CD4-positive, alpha-beta T cell treated with Interleukin-17A for 4 hours (primary cell): ENCODE data around the gene GINS1.
A peak's percentile ranks its signal among the peaks of the same experiment; 100 is the strongest.

Source experiments
- DNase-seq: peaks from one replicate; pipeline ENCODE4 v3.0.0-alpha.2; 2020; ENCODE audit warnings: mixed read lengths

The GINS1 gene

DNA sequence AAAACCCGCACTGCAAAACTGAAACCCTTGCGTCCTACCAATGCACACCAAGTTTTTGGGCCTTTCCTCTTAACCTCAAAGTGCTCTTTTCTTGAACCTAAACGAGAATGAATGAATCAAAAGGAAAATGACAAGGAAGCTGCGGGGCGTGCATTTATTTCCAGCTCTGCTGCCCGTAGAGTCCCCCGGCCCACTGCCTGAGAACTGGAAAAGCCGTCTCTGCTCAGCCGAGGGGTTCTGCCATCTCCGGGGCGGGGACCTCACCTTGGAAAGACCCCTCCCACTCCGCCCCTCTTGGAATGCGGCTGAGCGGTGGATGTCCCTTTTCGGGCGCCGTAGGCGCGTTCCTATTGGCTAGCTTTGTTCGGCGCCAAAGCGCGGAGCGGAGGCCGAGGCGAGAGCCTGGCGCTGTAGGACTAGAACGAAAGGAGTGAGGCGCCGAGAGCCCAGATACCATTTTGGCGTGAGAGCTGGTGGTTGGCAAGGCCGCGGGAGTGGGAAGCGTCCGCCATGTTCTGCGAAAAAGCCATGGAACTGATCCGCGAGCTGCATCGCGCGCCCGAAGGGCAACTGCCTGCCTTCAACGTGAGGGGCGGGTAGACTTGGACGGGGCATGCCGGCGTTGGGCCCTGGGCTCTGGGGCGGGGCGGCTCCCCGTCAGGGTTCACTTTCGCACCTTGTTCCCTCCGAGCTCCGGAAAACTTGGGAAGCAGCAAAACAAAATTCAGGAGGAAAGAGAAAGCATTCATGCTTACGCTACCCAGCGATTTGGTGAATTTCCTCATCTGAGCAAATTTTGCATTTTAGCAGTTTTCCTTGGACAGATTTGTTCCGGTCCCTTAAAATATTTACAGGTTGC, at the start of gene GINS1:
GINS1 (plus strand) TSS at position 363 of the 859 bp plus-strand sequence; CDS start at position 511, 148 bp downstream.
- peak; percentile 74 for DNase-seq

DNA sequence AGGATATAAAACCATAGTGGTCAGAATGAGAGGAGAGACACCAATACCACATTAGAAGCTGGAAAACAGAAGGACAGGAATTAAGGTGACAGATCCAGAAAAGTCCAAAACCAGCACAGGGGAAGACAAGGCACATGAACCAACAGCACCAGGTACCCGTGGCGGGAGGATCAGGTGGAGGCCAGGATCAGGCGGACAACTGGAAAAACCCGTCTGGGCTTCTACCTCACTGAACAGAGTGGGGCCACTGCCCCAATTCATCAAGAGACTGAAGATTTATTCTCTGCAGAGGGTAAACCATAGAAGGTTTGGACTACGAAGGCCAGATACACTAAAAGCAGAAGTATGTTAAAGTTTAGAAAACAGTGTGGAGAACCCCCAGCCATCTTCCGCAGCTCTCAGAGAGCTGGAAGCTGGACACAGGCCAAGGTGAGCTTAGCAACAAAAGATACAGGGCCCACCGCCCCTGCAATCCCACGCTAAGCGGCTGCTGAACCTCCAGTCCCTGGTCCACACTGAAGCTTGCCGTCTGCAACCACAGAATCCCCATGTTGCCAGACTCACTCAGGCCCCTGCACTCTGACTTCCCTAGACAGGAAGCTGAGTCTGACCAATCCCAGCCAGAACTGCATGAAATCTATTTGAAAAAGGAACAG, 46.7 kb upstream of the GINS1 start:
- DNase-seq = no peak

DNA sequence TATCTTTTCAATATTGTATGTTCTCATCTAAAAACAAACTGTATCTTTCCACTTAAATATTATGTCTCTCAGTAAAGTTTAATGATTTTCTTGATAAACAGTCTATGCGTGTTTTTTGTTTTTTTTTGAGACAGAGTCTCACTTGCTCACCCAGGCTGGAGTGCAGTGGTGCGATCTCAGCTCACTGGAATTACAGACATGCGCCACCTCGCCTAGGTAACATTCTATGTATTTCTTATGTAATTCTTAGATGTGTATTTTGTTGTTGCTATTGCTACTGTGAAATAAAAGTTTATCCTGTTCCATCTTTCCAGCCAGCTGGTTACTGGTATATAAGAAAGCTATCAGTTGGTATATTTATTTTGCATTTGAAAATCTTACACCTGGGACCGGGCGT, 46.2 kb upstream of the GINS1 start:
- DNase-seq = no peak

DNA sequence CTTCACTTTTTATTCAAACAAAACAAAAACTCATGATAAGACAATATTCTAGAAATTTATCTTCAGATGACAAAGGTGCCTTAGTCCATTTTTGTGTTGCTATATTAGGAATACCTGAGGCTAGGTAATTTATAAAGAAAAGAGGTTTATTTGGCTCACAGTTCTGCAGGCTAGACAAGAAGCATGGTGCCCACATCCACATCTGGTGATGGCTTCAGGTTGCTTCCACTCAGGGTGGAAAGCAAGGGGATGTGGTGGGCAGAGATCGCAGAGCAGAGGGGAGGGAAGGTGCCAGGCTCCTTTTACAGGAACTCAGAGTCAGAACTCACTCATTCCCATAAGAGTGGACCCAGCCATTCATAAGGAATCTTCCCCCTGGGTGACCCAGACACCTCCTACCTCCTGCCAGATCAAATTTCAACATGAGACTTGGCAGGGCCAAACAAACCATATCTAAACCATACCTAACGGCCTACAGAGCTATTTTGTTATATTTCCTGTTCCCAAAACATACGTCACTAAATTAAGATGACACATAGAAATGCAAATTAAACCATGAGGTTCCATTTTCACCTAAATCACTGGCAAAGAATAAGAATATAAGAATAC, 43.2 kb upstream of the GINS1 start:
- no peak for DNase-seq

DNA sequence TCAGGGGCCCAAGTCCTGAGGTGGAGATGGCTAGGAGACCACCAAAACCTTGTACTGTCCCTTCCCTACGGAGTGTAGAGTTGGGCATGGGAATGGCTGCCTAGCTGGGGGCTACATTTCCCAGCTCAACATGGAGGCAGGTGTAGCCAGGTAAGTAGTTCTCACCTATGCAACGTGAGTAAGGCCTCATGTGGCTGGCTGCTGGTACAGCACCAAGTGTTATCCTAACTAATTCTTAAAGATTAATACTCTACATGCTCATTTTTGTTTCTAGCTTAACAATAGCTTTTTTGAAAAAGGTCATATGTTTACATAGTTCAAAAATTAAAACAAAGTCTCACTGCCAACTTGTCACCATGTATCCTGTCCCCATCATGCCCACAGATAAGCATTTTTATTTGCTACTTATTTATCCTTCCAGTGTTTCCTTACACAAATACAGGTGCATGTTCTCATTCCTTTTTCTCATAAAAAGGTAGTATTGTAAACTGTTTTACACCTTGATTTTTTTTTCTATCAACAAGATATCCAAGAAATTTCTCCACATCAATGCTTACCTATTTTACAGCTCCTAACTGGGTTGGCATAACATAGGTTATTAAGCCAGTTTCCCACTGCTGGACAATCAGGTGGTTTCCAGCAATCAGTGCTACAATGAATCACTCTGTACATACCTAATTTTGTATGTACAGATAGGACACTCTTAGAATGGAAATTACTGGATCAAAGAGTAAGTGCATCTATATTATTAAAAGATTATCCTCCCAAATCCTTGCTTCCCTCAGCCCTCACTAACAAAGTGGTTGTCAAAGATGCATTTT, 42.4 kb upstream of the GINS1 start:
- DNase-seq = no peak

DNA sequence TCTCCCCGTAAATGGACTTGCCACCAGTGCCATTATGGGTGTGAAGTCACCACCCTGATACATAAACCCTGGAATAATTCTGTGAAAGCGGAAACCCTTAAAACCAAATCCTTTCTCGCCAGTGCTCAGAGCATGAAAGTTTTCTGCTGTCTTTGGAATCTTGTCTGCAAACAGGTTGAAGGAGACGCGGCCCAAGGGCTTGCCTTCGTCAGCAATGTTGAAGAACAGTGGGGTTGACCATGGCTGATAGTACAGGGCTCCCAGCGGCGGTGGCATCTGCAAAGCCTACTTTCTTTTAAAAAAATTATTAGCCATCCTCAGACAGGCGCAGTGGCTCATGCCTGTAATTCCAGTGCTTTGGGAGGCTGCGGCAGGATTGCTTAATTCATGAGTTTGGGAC, 38.9 kb upstream of the GINS1 start:
- no peak for DNase-seq

DNA sequence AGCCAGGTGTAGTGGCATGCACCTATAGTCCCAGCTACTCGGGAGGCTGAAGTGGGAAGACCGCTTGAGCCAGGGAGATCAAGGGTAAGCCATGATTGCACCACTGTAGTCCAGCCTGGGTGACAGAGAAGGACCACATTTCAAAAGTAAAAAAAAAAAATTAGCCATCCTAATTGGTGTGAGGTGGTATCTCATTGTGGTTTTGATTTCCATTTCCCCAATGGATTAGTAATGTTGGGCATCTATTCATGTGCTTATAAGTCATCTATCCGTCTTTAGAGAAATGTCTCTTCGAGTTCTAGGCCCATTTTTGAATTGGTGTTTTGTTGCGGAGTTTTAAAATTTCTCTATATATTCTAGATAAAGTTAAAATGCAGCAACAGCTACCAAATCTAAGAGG, 38.5 kb upstream of the GINS1 start:
- no peak for DNase-seq

DNA sequence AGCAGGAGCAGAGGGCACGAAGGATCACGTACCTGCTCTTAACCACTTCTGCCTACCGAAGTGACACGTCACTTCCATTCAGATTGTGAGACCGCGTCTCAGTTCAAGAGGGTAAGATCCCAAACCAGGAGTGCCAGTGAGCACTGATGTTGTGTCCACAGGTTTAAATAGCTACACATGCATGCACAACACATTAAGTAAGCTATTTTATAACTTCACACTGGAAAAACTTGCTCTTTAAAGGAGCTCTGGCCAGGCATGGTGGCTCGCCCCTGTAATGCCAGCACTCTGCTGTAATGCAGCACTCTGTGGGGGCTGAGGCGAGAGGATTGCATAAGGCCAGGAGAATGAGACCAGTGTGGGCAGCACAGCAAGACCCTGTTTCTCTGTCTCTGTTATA, 37.9 kb upstream of the GINS1 start:
- DNase-seq = no peak

DNA sequence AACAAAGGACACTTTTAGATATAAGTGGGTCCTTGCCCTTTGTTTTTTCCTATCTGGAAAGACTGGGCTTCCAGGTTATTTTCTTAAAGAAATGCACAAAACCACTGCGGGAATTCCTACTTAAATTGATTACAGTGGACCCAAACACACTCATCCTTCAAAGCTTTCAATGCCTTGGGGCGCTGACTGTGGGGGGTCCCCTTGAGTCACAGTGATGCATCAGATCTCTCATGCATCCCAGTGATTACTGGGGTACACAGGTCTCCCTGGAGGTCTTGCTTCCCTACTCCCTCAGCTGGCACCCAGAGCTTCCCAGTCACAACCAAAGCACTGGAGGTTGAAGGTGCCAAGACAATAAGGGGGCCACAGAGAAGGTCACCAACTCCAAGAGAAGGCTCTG, 37.5 kb upstream of the GINS1 start:
- no peak for DNase-seq

DNA sequence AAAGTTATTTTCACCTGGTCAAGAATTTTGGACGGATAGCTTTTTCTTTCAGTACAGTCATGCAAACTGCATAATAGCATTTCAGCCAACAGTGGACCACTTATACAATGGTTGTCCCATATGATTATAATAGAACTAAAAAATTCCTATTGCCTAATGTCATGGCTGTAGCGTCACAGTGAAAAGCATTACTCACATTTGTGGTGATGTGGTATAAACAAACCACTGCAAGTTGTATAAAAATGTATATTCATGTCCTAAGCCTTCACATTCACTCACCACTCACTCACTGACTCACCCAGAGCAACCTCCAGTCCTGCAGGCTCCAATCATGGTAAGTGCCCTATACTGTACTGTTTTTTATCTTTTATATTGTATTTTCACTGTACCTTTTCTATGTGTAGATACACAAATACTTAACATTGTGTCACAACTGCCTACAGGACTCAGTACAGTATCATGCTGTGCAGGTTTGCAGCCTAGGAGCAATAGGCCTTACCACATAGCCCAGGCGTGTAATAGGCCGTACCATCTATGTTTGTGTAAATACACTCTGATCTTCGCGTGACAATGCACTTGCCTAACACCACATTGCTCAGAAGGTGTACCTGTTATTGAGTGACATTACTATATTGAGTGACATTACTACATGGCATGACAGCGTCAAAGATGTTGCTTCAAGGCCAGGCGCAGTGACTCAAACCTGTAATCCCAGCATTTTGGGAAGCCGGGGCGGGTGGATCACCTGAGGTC, 34.7 kb upstream of the GINS1 start:
- DNase-seq = no peak

DNA sequence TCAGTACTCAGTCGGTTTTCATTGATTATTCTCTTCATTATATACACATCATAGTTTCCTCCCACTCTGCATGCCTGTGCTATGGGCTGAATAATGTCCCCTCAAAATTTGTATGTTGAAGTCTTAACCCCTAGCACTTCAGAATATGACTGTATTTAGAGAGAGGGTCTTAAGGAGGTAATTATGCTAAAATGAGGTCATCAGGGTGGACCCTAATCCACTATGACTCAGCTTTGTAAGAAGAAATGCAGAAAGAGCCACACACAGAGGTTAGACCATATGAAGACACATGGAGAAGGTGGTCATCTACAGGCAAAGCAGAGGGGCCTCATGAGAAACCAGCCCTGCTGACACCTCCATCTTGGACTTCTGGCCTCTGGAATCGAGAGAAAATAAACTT, 32.6 kb upstream of the GINS1 start:
- no peak for DNase-seq

DNA sequence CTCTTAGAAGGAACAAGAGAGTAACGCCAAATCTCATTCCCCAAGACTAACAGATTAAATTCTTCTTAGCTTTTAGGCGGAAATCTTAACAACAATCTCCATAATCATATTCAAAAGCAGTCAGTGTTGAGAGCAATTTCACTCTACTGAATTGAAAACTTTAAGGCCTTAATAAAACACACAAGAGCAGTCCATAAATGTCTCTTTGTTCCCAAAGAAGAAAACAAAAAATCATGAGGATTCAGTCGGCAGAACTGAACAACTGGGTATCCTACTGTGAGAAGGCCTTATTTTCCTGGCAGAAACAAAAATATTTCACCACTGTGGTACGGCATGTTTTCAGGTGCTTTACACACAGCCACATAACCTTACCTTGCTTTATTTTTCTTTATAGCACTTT, 31.2 kb upstream of the GINS1 start:
- no peak for DNase-seq

DNA sequence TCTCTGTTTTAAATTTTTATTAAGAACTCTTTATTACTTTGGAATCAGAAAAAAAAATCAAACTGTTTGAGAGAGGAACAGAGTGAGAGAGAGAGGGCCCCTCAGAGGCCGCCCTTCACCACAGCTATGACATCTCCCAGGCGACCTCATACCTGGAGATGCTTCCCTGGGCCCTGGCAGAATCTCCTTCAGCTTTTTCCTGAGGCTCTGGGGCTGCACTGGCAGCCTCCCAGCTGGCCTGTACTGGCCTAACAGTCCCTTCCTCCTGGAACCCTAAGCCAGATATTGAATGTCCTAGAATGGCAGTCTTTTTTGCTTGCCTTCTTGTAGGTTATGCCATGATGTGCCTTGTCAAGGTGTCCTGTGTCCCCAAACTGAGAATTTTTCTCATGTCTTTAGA, 30.6 kb upstream of the GINS1 start:
- no peak for DNase-seq

DNA sequence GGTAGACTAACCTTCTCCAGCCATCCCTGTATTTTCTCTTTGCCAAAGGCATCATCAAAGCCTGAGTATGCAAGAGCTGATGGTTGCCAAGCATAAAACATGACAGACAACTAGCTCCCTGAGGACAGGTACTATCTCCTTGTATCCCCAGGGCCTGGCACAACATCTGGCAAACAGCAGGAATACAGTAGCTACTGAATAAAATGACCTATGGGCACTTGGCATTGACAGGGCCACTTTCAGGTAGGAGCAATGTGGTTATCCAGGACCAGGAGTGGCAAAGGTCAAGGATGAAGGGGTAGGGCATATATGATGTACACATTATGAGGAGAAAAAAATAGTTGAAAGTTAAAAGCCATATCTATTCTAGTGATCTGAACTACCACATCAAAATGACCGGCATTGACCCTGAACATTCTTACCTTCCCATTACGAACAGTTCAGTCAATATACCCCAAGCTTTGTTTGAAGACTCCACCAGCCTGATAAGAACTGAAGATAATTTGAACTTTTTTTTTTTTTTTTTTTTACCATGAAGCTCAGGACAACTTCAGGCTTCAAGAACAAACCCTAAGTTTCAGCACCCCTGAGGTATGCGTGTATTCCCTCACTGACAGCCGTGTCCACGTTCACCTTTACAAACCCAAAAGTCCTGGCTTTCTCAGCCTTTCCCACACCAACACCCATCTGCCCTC, 29.1 kb upstream of the GINS1 start:
- no peak for DNase-seq

DNA sequence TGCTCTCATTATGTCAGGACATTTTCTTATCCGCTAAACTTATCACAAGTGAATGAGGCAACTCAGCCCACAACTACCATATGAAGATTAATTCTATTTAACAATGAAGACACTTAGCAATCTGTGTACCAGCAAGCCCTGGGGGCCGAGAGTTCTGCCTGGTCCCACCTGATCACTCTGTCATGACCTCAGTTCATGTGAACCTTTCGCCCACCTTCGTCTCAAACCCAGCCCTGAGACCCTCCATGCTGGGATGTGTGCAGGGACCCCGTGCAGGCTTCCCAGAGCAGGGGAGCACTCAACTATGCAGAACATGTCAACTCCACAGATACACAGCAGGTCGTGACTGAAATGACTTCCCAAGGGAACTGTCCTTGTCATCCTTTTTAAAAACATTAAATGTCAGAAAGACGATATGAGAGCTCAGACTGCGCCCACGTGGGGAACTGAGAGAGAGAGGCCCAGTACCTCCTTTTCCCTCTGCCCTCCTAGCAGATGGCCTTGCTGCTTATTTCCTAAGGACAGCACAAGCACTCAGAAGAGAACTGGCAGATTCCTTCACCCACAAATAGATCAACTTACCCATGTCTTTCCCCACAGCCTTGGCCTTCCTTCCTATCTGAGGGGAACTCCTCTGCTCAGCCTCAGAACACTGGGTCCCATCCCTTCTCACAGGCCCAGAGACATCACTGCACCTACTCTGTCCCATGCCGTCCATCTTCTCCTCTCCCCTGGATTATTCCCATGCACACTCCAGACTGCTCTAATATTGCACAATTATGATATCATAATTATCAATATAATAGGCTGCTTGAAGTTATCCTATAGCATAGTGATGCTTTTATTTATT, 28.4 kb upstream of the GINS1 start:
- no peak for DNase-seq

DNA sequence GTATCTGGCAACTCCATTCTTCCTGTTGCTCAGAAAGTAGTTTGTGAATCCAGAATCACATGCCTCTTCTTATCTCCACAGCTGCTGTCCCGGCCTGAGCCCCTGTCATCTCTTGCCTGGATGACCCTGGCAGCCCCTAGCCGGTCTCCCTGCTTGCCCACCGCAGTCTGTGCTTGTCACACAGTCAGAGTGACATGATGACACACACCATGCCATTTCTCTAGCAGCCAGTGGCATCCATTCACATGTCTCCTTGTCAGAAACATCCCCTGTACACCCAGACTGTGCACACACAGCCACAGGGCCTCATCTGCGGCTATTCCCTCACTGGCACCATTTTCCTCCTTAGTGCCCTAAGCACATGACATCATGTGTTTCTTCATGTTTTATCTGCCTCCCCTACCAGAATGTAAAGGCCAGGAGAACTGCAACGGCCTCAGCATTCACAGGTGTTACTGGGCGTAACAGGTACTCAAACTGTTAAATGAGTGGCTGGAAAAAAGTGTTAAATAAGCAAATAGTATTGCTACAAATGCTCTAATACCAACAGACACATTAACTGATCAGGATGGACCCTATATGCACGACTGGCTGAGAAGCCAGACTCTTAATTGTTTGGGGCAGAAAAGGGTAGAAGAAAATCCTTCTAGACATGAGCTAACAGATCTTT, 26.4 kb upstream of the GINS1 start:
- no peak for DNase-seq

DNA sequence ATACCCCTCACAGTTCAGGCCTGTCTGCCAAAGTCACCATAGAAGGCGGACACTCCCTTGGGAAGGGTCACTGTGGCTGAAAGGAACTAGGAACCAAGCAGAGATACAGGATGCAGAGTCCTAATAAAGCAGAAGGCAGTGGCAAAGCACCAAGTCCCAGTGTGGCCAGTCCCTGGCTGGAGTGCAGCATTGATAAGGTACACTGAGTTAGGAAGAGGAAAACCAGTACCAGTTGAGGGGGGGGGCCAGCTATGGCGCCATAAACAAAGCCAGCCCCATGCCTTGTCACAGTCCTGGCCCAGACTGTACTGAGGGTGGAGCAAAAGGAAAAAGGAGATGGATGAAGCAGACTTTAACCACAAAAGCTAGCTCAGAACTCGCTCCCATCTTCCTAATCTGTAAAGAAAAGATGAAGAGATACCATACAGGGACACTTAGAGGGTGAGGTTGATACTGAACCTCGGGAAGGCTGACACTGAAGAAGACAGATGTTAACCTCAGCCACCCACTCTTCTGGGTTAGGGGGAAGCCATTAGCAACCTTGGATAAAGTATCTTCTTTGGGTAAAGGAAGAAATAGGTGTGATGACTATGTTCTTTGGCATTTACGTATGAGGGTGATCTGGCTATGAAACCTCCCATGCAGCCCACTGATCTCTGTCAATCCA, 24.6 kb upstream of the GINS1 start:
- DNase-seq = no peak

DNA sequence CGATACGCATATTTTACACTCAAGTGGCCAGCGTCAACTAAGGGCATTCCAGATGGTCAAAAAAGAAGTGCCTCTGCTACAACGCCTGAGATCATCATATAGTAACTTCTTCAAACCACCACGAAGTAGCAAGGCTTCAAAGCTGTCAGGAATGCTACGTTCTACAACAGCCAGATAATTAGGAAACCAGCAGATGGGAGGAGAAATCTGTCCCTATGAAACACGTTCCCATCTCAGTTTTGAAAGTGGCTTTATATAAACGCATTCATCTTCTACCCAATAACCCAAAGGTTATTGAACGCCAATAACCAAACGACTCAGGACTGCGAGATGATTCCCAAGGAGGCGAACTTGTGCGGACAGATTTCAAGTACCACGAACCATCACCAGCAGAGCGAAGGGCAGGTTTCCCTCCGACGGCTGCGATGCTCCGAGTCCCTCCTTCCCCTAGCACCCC, 18.0 kb upstream of the GINS1 start:
- DNase-seq = no peak

DNA sequence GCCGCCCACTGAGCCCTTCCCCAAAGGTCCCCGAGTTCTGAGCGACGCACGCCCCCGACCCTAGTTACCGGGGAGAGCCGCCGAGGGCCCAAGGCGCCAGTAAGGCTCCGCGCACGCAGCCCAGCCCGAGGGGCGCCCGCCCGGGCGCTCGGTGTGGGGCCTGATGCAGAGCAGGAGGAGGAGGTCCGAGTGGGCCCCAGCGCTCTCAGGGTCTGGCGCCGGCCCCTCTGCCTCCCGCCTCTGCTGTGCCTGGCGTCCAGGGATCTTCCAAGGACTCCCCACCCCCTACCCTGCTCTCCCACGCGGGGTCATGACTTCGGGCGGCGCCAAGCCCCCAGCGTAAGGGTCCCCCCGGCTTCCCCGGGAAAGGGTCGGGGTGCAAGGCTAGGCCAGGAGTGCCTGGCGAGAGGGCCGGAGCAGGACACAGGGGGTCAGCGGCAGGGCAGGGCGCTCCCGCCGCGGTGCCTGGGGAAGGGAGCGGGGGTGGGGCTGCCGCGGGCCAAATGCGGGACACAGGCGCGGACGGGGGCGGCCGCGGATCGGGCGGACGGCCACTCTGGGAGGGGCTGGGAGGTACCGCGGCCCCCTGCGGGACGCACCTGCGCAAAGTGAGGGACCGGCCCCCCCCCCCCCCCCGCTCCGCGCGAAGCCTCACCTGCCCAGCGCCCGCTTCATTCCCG, 17.5 kb upstream of the GINS1 start:
- peak; percentile 24 for DNase-seq
